GM12878 (cell line): Measurements from ENCODE around the gene RALGAPA1. TPM values are rescaled to one million over a fixed set of nuclear protein-coding genes. Genes with fewer than 3 reads are reported as not detected.

Experiments
- ATAC-seq: fragments of 200-7000 bp; cut with Tn5 transposase; 3 replicates; pipeline ENCODE4 v1.9.1; 2020; ENCODE audit warnings: mild to moderate bottlenecking, moderate library complexity
- BruUV-seq: library from RNA; stranded (reverse); fragments of 400-500 nt; replicated peaks from 2 replicates; lab custom pipeline; 2021; lab: Mats Ljungman, UMichigan
- CTCF ChIA-PET: fragments of 300-600 bp; sonication (Branson Sonifier 250); formaldehyde crosslinking; extraction: SDS; loops from one replicate; lab custom pipeline; 2021; ENCODE audit warnings: inconsistent platforms; lab: Yijun Ruan, JAX
- POLR2A ChIA-PET: fragments of 350-600 bp; formaldehyde crosslinking; extraction: SDS; loops from one replicate; lab custom pipeline; 2021; ENCODE audit warnings: inconsistent platforms; lab: Charles Lee
- RAD21 ChIA-PET: fragments of 300-600 bp; sonication (Branson Sonifier 250); formaldehyde crosslinking; loops from one replicate; lab custom pipeline; 2023; ENCODE audit warnings: antibody characterized with exemption; ENCODE audit not compliant: unreplicated experiment; lab: Charles Lee
- SMC1A ChIA-PET: fragments of 300-600 bp; sonication (Branson Sonifier 250); formaldehyde crosslinking; loops from one replicate; lab custom pipeline; 2023; ENCODE audit not compliant: unreplicated experiment, uncharacterized antibody; lab: Charles Lee
- DNase-seq: peaks from one replicate; pipeline ENCODE4 v3.0.0-alpha.2; 2011; ENCODE audit warnings: low read depth, low spot score
- FAIRE-seq: peaks from 3 replicates; lab custom pipeline; 2011; peaks lifted over from hg19 to GRCh38; lab: Jason Lieb, UNC
- H2AFZ ChIP-seq: 2 replicates; pipeline ENCODE4 v1.6.0; 2011; ENCODE audit warnings: low read depth, low read length, control low read depth; ENCODE audit not compliant: control insufficient read depth
- H3K27ac ChIP-seq: 2 replicates; pipeline ENCODE4 v1.5.1; 2011; ENCODE audit warnings: control low read depth; ENCODE audit not compliant: control insufficient read depth, insufficient read depth
- H3K27me3 ChIP-seq, 2 experiments: replicated peaks in 1 of 2; 2 replicates each; pipeline versions ENCODE4 v1.6.0 to v1.6.1; 2011; ENCODE audit warnings: low read length in 1 of 2; ENCODE audit not compliant: control insufficient read depth in 2 of 2, insufficient read depth in 2 of 2
- H3K36me3 ChIP-seq, 2 experiments: 2 replicates each; pipeline ENCODE4 v1.5.1; 2011; ENCODE audit warnings: low read length in 1 of 2; ENCODE audit not compliant: control insufficient read depth in 2 of 2, insufficient read depth in 2 of 2
- H3K4me1 ChIP-seq: 2 replicates; pipeline ENCODE4 v1.6.1; 2011; ENCODE audit warnings: mild to moderate bottlenecking, low read length, moderate library complexity, mixed read lengths; ENCODE audit not compliant: control insufficient read depth, insufficient read depth
- H3K4me2 ChIP-seq: 2 replicates; pipeline ENCODE4 v1.6.0; 2011; ENCODE audit warnings: control low read depth; ENCODE audit not compliant: control insufficient read depth, insufficient read depth
- H3K4me3 ChIP-seq: fragments of 200-600 bp; sonication (generic); 2 replicates; pipeline ENCODE4 v1.5.1; 2016
- H3K79me2 ChIP-seq: 2 replicates; pipeline ENCODE4 v1.6.0; 2011; ENCODE audit warnings: low read length; ENCODE audit not compliant: control insufficient read depth, insufficient read depth
- H3K9ac ChIP-seq: 2 replicates; pipeline ENCODE4 v1.8.0; 2011; ENCODE audit warnings: low read length, control low read depth, mixed read lengths; ENCODE audit not compliant: control insufficient read depth, insufficient read depth
- H3K9me3 ChIP-seq: replicated peaks from 3 replicates; pipeline ENCODE4 v1.5.1; 2011; ENCODE audit warnings: mild to moderate bottlenecking, low read length; ENCODE audit not compliant: control insufficient read depth, insufficient read depth
- H4K20me1 ChIP-seq: 2 replicates; pipeline ENCODE4 v1.6.0; 2011; ENCODE audit not compliant: control insufficient read depth, insufficient read depth
- ATF2 ChIP-seq: IDR thresholded peaks from 2 replicates; pipeline ENCODE4 v1.6.1; 2012; ENCODE audit warnings: low read length, inconsistent platforms
- CHD2 ChIP-seq: IDR thresholded peaks from 2 replicates; pipeline ENCODE4 v1.6.1; 2011; ENCODE audit warnings: low read depth, low read length, improper control_type of control experiment, borderline replicate concordance
- CREM ChIP-seq: IDR thresholded peaks from 2 replicates; pipeline ENCODE4 v1.6.1; 2014; ENCODE audit warnings: antibody characterized with exemption, low read depth
- GATAD2B ChIP-seq: fragments of 450-650 bp; conservative IDR thresholded peaks from 2 replicates; pipeline ENCODE4 v1.6.1; 2017; ENCODE audit warnings: low read depth, mild to moderate bottlenecking, moderate library complexity
- KAT2A ChIP-seq: conservative IDR thresholded peaks from 2 replicates; pipeline ENCODE4 v1.6.1; 2011; ENCODE audit warnings: low read depth, low read length; ENCODE audit not compliant: control insufficient read depth
- MEF2B ChIP-seq: fragments of 450-650 bp; IDR thresholded peaks from 2 replicates; pipeline ENCODE4 v1.6.1; 2018; ENCODE audit warnings: mild to moderate bottlenecking, moderate library complexity; ENCODE audit not compliant: partially characterized antibody, poor library complexity, severe bottlenecking
- MTA2 ChIP-seq: fragments of 450-650 bp; IDR thresholded peaks from 2 replicates; pipeline ENCODE4 v1.6.1; 2016; ENCODE audit warnings: low read depth, mild to moderate bottlenecking, moderate library complexity
- PAX5 ChIP-seq: IDR thresholded peaks from 2 replicates; pipeline ENCODE4 v1.6.1; 2011; ENCODE audit warnings: low read depth, low read length, borderline replicate concordance
- RCOR1 ChIP-seq: conservative IDR thresholded peaks from 2 replicates; pipeline ENCODE4 v1.6.1; 2012; ENCODE audit warnings: low read depth, low read length, improper control_type of control experiment
- SRF ChIP-seq, 2 experiments: IDR thresholded peaks; 2 replicates each; pipeline ENCODE4 v1.6.1; 2011; ENCODE audit warnings: low read depth in 2 of 2, low read length in 2 of 2, mild to moderate bottlenecking in 1 of 2, moderate library complexity in 1 of 2
- STAT1 ChIP-seq: fragments of 450-650 bp; conservative IDR thresholded peaks from 2 replicates; pipeline ENCODE4 v1.6.1; 2014; ENCODE audit warnings: antibody characterized with exemption, mild to moderate bottlenecking
- ZNF687 ChIP-seq: fragments of 450-650 bp; IDR thresholded peaks from 2 replicates; pipeline ENCODE4 v1.6.1; 2017; ENCODE audit warnings: mild to moderate bottlenecking, moderate library complexity
- WGBS: methylation state at CpG from one replicate; pipeline ENCODE4 v1.1.6; 2016; ENCODE audit warnings: low lambda C conversion rate; ENCODE audit not compliant: insufficient replicate concordance, insufficient coverage; ENCODE audit errors: missing lambda C conversion rate; 5-methylcytosine and 5-hydroxymethylcytosine counted together
- in situ Hi-C: fragments of 300-500 bp; cut with MboI; formaldehyde crosslinking; loops from 9 replicates; pipeline ENCODE4 v1.14.3; 2018; ENCODE audit warnings: mixed read lengths
- intact Hi-C: fragments of 100-400 bp; cut with micrococcal nuclease; formaldehyde crosslinking; loops from one replicate; pipeline ENCODE4 v1.14.2; 2022; ENCODE audit not compliant: unreplicated experiment
- polyA plus RNA-seq, 11 experiments: library from polyadenylated mRNA; depleted of rRNA in 4 of 11; unstranded in 6 of 11; stranded (reverse) in 5 of 11; fragments of >200 nt; fragmentation: Nextera tagmentation in 4 of 11; fragmentation: Illumina TruSeq in 1 of 11; extraction: Ambion mirVana in 4 of 11; extraction: Trizol in 1 of 11; gene quantifications; 1 replicate in 1 of 11; 2 replicates in 10 of 11; pipeline versions ENCODE4 v1.2.1 to v1.2.3, GENCODE V29; 2011 to 2016; ENCODE audit warnings: inconsistent platforms in 2 of 11, missing spikeins in 2 of 11, low read depth in 1 of 11
- total RNA-seq, 4 experiments: library from RNA; depleted of rRNA in 3 of 4; stranded (reverse); fragments of >200 nt in 3 of 4; fragmentation: Illumina TruSeq in 1 of 4; extraction: Trizol in 1 of 4; gene quantifications; 2 replicates each; pipeline versions ENCODE4 v1.2.1 to v1.2.3, GENCODE V29; 2013 to 2021
- TF ChIP-seq, protein P1 (sequence below): fragments of 450-650 bp; IDR thresholded peaks from 2 replicates; pipeline ENCODE4 v1.6.1; 2016; ENCODE audit warnings: mild to moderate bottlenecking
- TF ChIP-seq, protein P2 (sequence below): IDR thresholded peaks from 2 replicates; pipeline ENCODE4 v1.6.1; 2012; ENCODE audit warnings: low read depth, low read length, improper control_type of control experiment

RALGAPA1 gene
- total and polyA plus RNA-seq, 10 of the 15 experiments (the other 5 are each of a cell fraction or from before 2014, with no cell fraction given), result 5.6 to 26.7 (median 14.7) TPM

GRCh38 chr14:35819591-35820540 lies 10.8 kb upstream of the RALGAPA1 start:
- ChIA-PET CTCF (interaction anchor here (1.0 to 2.9 kb wide), 5 partner anchors 13 to 383 kb away, joined by 3 to 22 read pairs (median 4); no protein-coding TSS in a partner anchor), RAD21 (interaction anchor here (1.0 kb wide), 1 partner anchor 13 kb away, joined by 3 read pairs; no protein-coding TSS in a partner anchor), SMC1A (interaction anchor here (1.2 to 1.5 kb wide), 2 partner anchors 46 to 121 kb away, joined by 3 to 5 read pairs; no protein-coding TSS in a partner anchor), POLR2A (no interaction called here)
- no peak overlapping the region for H3K4me2 ChIP-seq
- intact Hi-C loops, result no loop called here
- no peak overlapping the region for H3K27ac ChIP-seq
- in situ Hi-C loops, result no loop called here
- no peaks in the 10 kb centered on the region for H3K36me3 ChIP-seq
- no peaks in the 10 kb centered on the region for H3K4me1 ChIP-seq
- no TSS peak for BruUV-seq
- WGBS, result 78% methylated on average over 32 of the region's 32 CpGs
- no peaks in the 10 kb centered on the region for H3K27me3 ChIP-seq
- no peak overlapping the region for H2AFZ ChIP-seq
- DNase-seq (no peak), ATAC-seq (no peak), FAIRE-seq (no peak)
- no peaks in the 10 kb centered on the region for H4K20me1 ChIP-seq
- H3K9ac ChIP-seq, result no peak overlapping the region
- no peaks in the 10 kb centered on the region for H3K9me3 ChIP-seq
- H3K4me3 ChIP-seq, result no peak overlapping the region
- H3K79me2 ChIP-seq, result no peaks in the 10 kb centered on the region
- TF ChIP-seq ATF2 (no peak), ZNF687 (no peak), KAT2A (no peak), SRF (IDR thresholded peaks at IDR 0.05; ENCODE audit: low read depth in 2 of 2, low read length in 2 of 2) (no peak), MTA2 (no peak), STAT1 (no peak), CHD2 (no peak), GATAD2B (no peak), MEF2B (no peak), PAX5 (no peak), RCOR1 (no peak), CREM (no peak)
- TF ChIP-seq, protein P1, sequence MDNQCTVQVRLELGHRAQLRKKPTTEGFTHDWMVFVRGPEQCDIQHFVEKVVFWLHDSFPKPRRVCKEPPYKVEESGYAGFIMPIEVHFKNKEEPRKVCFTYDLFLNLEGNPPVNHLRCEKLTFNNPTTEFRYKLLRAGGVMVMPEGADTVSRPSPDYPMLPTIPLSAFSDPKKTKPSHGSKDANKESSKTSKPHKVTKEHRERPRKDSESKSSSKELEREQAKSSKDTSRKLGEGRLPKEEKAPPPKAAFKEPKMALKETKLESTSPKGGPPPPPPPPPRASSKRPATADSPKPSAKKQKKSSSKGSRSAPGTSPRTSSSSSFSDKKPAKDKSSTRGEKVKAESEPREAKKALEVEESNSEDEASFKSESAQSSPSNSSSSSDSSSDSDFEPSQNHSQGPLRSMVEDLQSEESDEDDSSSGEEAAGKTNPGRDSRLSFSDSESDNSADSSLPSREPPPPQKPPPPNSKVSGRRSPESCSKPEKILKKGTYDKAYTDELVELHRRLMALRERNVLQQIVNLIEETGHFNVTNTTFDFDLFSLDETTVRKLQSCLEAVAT, result no peak
- TF ChIP-seq, protein P2, sequence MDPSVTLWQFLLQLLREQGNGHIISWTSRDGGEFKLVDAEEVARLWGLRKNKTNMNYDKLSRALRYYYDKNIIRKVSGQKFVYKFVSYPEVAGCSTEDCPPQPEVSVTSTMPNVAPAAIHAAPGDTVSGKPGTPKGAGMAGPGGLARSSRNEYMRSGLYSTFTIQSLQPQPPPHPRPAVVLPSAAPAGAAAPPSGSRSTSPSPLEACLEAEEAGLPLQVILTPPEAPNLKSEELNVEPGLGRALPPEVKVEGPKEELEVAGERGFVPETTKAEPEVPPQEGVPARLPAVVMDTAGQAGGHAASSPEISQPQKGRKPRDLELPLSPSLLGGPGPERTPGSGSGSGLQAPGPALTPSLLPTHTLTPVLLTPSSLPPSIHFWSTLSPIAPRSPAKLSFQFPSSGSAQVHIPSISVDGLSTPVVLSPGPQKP, result no peak
